Germinal center (tissue), 1 donor: ENCODE data around the gene TIAM2.

Experiments
- DNase-seq: peaks from one replicate; pipeline ENCODE4 v3.0.0; 2012; ENCODE audit warnings: mixed read lengths, low spot score

TIAM2 gene

GRCh38 chr6:155026022-155026705 lies 31.0 kb downstream of the TIAM2 start:
- no peak for DNase-seq

GRCh38 chr6:155026706-155027045 lies 31.6 kb downstream of the TIAM2 start:
- no peak for DNase-seq

- no peak for DNase-seq
These were observed 35.1 kb downstream of the TIAM2 start for GRCh38 chr6:155030148-155030720.

- DNase-seq = no peak
These were observed 36.0 kb downstream of the TIAM2 start for GRCh38 chr6:155031091-155031490.

GRCh38 chr6:155033021-155033791 lies 38.1 kb downstream of the TIAM2 start:
- no peak for DNase-seq

- DNase-seq = no peak
These were observed 41.8 kb downstream of the TIAM2 start for GRCh38 chr6:155036907-155037306.

- DNase-seq = no peak
These were observed 43.0 kb downstream of the TIAM2 start for GRCh38 chr6:155038104-155038503.

GRCh38 chr6:155038527-155038926 lies 43.4 kb downstream of the TIAM2 start:
- DNase-seq = no peak

- DNase-seq = no peak
These were observed 44.5 kb downstream of the TIAM2 start for GRCh38 chr6:155039618-155040017.

- DNase-seq = no peak
These were observed 45.0 kb downstream of the TIAM2 start for GRCh38 chr6:155040154-155040553.

- no peak for DNase-seq
These were observed 46.0 kb downstream of the TIAM2 start for GRCh38 chr6:155040901-155041650.

GRCh38 chr6:155041741-155042279 lies 46.7 kb downstream of the TIAM2 start:
- no peak for DNase-seq

GRCh38 chr6:155042983-155043382 lies 47.9 kb downstream of the TIAM2 start:
- no peak for DNase-seq

- no peak for DNase-seq
These were observed 50.7 kb downstream of the TIAM2 start for GRCh38 chr6:155045561-155046404.

GRCh38 chr6:155047523-155047922 lies 52.4 kb downstream of the TIAM2 start:
- no peak for DNase-seq

GRCh38 chr6:155050311-155050710 lies 55.2 kb downstream of the TIAM2 start:
- no peak for DNase-seq

- DNase-seq = no peak
These were observed 59.6 kb downstream of the TIAM2 start for GRCh38 chr6:155054491-155055250.

- DNase-seq = no peak
These were observed 60.6 kb downstream of the TIAM2 start for GRCh38 chr6:155055729-155056128.

- no peak for DNase-seq
These were observed 61.6 kb downstream of the TIAM2 start for GRCh38 chr6:155056756-155057155.

GRCh38 chr6:155061381-155061780 lies 66.3 kb downstream of the TIAM2 start:
- no peak for DNase-seq

GRCh38 chr6:155062866-155063341 lies 67.8 kb downstream of the TIAM2 start:
- DNase-seq = no peak
